GM18951 (cell line): ENCODE measurements around the gene CPVL.
"Not testable (repeated sequence)": the region's sequence is repeated elsewhere in the genome, so short reads cannot be mapped to it uniquely, and the experiment has no call there.

Source experiments
- POLR2A ChIP-seq: IDR thresholded peaks from 4 replicates; pipeline ENCODE4 v1.6.1; 2011; ENCODE audit warnings: mild to moderate bottlenecking; ENCODE audit not compliant: insufficient read length, insufficient read depth; ENCODE audit errors: extremely low read depth
- in situ Hi-C: fragments of 300-500 bp; cut with MboI; formaldehyde crosslinking; loops from one replicate; pipeline ENCODE4 v1.12.0; 2022; ENCODE audit warnings: low sequenced_read_pairs, mixed read lengths, inconsistent platforms; ENCODE audit not compliant: unreplicated experiment

Gene CPVL

GRCh38 chr7:29126804-29127203, 19.5 kb downstream of the CPVL start:
- in situ Hi-C loops = no loop called here
- no peak for TF ChIP-seq POLR2A

- TF ChIP-seq POLR2A = no peak
- in situ Hi-C loops = no loop called here
Measured at GRCh38 chr7:29123626-29124190, 22.6 kb downstream of the CPVL start.

DNA sequence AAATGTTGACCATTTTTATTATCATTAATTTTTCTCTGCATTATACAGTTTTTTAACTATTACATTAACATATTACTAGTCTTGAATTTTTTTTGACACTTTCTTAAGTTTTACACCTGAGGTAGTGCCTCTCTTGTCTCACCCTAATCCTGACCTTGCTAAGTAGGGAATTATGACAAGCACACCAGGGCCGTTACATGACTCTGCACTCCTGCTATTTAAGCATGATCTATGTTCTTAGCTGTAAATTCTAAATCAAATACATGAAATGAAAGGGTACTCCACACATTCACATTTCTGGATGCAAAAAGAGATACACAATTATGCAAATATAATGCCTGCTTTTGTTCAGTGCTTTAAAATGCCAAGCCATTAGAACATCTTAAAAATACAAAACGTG, 23.6 kb downstream of the CPVL start:
- in situ Hi-C loops = no loop called here

DNA sequence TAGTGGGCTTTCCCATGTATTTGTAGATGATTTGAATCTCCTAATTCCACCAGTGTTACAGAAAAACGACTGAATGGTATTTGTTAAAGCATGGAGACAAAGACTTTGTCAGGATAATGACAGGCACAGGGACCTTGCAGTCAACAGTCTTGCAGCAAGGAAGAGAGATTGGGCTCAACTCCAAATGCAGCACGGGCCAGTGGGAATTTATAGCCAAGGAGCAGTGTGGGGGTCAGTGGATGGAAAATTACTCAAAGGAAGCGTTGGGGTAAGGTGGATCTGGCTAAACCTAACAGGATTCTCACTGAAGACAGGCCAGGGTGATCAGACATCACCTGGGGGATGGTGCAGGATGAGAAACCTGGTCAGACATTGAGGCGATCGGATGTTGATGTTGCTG, 24.3 kb downstream of the CPVL start:
- TF ChIP-seq POLR2A = no peak
- in situ Hi-C loops = no loop called here

More for the DNA sequence above, 23.6 kb downstream of the CPVL start:
- TF ChIP-seq POLR2A = no peak

- in situ Hi-C loops = no loop called here
- TF ChIP-seq POLR2A = no peak
Measured at GRCh38 chr7:29120955-29121354, 25.4 kb downstream of the CPVL start.

DNA sequence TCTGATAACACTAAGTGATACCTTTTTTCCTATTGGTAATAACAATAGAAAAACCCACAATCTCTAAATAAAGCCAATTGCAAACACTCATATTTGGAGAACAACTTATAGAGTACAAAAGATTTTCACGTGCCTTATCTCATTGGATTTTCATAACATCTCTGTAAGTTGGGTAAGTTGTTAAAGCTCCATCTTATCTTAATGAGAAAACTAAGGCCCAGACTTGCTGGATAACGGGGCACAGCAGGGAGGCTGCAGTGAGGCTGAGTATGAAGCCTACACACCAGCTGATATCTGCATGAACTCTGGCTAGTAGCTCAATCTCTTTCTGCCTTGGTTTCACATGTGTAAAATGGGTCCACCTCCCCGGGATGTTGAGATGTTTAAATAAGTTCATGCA, 26.8 kb downstream of the CPVL start:
- no peak for TF ChIP-seq POLR2A

GRCh38 chr7:29116361-29117200, 29.8 kb downstream of the CPVL start:
- in situ Hi-C loops = no loop called here
- no peak for TF ChIP-seq POLR2A

More for the DNA sequence above, 26.8 kb downstream of the CPVL start:
- in situ Hi-C loops = no loop called here

DNA sequence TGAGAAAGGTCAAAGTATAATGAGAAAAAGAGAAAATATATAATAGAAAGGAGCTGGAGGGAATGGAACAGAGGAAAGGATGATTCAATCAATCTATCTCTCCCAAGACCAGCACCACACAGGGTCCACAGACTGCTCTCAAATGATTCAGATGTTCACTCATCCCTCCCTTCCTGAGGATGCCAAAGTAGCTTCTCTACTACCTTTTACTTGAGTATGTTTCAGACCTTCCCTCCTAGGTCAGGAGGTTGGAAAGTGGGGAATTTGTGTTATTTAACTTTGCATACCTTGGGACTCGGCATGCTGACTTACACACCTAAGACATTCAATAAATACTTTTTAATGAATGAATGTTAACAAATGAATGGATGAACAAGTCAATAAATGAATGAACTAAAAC, 30.6 kb downstream of the CPVL start:
- TF ChIP-seq POLR2A = no peak
- in situ Hi-C loops = no loop called here

- in situ Hi-C loops = no loop called here
- no peak for TF ChIP-seq POLR2A
Measured at GRCh38 chr7:29115130-29115687, 31.1 kb downstream of the CPVL start.

- in situ Hi-C loops = not testable (repeated sequence)
Measured at GRCh38 chr7:29114266-29114665, 32.1 kb downstream of the CPVL start.

GRCh38 chr7:29113384-29114102, 32.8 kb downstream of the CPVL start:
- in situ Hi-C loops = no loop called here
- TF ChIP-seq POLR2A = no peak

- in situ Hi-C loops = no loop called here
- TF ChIP-seq POLR2A = no peak
Measured at GRCh38 chr7:29112721-29113120, 33.6 kb downstream of the CPVL start.

DNA sequence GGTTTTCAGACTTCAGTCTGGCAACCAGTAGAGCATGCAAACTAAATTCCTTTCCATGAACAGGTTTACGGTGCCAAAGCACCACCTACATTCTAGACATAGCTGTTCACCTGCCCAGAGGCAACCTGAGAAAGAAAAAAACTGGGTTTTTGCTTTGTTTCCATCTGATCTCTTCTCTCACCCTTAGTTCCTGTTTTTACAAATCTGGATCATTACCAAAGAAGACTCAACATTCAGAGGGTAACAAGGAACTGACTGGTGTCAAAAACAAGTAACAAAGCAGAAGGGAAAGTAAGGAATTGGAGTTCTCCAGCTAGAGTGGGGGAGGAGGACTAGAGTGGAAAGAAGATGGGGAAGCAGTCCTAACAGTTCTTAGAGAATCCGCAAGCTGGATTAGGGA, 36.4 kb downstream of the CPVL start:
- no peak for TF ChIP-seq POLR2A
- in situ Hi-C loops = no loop called here

GRCh38 chr7:29109358-29109757, 37.0 kb downstream of the CPVL start:
- in situ Hi-C loops = no loop called here
- TF ChIP-seq POLR2A = no peak

DNA sequence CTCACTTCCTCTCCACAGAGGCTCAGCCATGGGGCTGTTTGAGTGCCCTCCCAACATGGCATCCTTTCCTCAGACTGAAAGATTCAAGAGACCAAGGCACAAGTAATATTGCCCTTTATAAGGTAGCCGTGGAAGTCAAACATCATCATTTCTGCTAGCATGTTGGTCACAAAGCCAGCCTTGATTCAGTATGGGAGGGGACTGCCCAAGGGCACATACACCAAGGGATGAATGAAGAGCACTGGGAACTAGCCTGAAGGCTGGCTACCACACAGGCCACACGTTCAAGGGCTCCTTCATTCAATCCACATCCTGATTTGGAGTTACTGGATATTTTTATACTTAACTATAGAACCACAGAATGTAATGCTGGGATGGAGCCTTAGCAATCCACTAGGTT, 39.3 kb downstream of the CPVL start:
- in situ Hi-C loops = no loop called here

More for the DNA sequence above, 39.3 kb downstream of the CPVL start:
- TF ChIP-seq POLR2A = no peak
